GM19397 (cell line): ENCODE measurements around the gene PCLO.
"Not testable (repeated sequence)": the region's sequence is repeated elsewhere in the genome, so short reads cannot be mapped to it uniquely, and the experiment has no call there.

Source experiments
- ATAC-seq: cut with Tn5 transposase; IDR thresholded peaks from one replicate; pipeline ENCODE4 v1.9.1; 2021; ENCODE audit warnings: mild to moderate bottlenecking, moderate library complexity; ENCODE audit not compliant: unreplicated experiment

PCLO gene

GRCh38 chr7:82965088-82966036, 197.3 kb downstream of the PCLO start:
- no peak for ATAC-seq

GRCh38 chr7:82964150-82964882, 198.4 kb downstream of the PCLO start:
- ATAC-seq = peak; percentile 63

DNA sequence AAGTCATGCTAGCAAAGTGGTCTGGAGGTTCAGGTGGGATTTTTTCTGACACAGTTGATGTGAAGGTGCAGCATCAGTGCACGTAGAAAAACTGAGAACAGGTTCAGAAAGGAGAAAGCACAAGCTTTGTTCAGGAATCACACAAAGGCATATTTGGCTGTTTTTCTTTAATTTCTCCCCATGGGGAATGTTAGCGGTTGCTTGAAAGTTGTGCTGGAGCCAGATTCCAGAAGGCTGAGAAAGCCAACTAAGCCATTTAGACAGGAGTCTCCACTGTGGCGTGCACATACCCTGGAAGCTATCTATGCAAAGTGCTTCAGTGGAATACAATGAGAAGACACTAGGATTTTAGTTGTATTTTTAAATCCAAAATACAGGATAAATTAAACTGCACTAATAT, 201.4 kb downstream of the PCLO start:
- ATAC-seq = no peak

DNA sequence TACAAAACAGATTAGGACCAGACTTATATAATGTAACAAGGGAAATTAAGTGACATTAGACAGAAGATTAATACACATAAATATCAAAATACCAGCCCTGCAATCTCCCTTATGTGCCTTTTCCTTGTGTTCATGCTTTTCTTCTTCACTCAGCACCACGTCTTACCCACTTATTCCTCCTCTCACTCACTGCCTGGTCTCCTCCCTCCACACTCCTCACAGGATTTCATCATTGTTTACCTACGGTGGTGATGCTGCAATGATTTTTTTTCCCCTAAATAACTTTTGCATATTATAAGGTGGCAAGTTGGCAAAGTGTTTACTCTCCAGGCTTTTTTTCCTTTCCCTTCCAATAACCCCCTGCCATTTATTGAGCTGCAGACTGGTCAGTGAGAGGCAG, 203.2 kb downstream of the PCLO start:
- no peak for ATAC-seq

GRCh38 chr7:82957521-82957920, 205.2 kb downstream of the PCLO start:
- no peak for ATAC-seq

DNA sequence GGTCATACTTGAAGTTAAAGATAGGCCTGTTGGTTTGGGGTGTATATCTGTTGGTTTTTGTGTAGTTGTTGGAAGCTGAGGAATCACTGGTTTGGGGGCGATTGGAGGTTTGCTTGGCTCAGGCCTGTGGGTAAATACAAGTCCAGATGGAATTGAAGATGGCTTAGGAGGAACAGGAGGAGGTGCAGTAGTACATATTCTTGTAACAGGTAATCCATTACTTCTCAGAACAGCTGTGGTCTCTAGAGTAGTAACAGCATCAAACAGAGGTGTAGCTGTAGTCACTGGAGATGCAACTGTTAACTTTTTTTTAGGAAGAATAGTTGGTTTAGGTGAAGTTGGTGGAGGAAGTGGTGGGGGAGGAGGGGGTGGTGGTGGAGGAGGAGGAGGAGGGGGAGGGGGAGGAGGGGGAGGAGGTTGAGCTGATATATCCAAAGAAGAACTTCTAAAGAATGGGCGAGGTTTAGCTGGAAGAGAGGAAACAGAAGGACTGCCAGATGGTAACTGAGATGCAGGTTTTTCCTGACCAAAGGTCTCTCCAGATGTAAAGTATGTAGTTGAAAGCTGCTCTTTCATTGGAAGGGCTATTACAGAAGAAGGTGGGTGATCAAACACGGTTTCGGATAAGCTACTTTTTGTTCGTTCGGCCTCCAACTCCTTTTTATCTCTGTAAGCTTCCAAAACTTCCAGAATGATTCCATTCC, 209.2 kb downstream of the PCLO start:
- ATAC-seq = no peak

DNA sequence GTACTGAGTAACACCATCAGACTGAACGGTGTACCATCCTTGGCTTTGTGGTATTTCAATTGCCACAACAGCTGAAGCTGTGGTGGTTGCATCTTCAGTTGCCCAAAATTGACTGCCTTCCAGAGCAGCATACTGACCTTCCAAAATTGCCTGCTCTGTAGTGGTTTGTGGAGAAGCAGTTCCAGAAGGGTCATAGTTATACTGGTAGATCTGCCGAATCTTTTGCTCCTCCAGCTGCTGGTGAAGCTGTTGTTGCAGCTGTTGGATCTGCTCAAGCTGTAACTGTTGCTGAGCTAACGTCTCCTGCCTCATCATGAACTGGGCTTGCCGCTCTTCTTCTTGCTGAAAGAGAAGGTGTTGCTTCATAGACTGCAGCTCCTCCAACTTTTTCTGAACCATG, 212.2 kb downstream of the PCLO start:
- no peak for ATAC-seq

GRCh38 chr7:82945480-82945879, 217.2 kb downstream of the PCLO start:
- no peak for ATAC-seq

DNA sequence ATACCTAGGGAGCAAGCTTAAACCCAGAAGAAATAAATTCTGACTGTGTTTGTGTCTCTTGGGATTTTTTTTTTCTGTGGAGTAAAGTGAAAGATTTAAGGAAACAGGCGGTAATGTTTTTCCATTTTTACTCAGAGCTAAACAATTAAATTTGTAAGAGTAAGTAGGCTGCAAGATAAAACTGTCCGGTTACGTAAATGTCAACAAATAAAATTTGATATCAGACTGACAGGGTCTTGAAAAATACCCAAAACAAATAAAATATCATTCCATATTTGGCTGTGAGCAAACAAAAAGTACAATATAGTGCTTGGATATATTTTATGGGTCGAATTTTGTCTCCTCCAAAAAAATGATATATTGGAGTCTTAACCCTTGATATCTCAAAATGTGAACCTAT, 217.6 kb downstream of the PCLO start:
- ATAC-seq = no peak

DNA sequence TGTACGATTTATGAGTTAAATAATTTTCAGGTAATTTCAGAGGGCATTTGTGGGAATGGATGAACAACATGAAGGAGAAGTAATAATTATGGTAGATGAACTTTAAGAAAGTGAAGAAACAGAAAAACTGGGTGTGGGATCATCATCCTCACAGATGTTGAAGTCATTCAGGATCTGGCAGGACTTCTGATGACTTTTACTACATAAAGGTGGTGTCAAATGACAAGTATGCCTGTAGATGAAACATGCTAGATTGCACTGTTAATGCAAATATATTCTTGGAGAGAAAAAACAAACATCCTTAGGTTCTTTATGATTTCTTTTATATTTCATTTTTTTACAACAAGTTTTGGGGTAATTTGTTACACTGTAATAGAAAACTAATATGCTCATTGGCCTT, 230.2 kb downstream of the PCLO start:
- ATAC-seq = no peak

DNA sequence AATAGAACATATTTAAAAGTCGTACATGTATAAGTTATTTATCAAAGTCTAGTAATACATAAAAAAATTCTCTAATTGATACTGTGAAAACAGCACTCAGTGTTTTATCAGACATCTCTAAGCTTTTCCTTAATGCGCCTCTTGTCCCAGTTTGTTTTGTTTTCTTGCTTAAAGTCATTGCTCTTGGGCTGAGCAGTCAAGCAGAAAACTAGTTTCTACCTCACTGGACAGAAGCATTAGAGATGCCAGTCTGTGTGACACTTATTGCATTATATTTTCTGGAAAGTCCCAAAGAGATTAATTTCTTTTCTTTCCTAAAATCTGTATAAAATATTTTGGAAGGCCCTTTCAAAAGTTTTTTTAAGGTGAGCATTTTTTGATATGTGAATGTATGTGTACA, 236.2 kb downstream of the PCLO start:
- ATAC-seq = no peak

GRCh38 chr7:82925331-82925730, 237.4 kb downstream of the PCLO start:
- no peak for ATAC-seq

DNA sequence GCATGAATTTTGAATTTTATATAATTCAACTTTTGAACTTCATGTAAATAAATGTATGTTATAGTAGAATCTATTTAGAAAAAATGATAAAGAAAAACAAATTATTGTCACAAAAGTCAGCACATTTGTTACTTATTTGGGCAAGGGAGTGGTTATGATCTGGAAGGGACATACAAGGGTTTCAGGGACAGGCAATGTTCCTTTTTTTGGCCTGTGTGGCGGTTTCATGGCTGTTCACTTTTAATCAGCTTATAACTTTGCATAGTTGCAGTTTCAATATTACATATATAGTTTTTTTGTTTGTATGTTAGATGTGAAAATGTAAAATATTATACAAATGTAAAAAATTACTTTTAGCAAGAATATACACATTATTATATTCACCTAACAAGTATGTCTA, 256.2 kb downstream of the PCLO start:
- ATAC-seq = no peak

- no peak for ATAC-seq
These were observed 257.8 kb downstream of the PCLO start for GRCh38 chr7:82904871-82905270.

DNA sequence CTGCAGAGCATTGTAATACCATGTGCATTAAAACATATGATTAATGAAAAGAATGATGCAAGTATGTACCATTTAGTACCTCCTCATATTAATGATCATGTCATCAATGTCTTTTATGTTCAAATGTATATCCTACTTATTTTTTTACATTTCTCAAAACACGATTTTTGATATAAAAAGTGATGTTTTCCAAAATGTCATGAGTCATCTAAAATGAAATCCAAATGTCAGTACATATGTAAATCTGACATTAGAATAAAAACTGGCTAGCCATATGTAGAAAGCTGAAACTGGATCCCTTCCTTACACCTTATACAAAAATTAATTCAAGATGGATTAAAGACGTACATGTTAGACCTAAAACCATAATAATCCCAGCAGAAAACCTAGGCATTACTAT, 261.6 kb downstream of the PCLO start:
- not testable (repeated sequence) for ATAC-seq

DNA sequence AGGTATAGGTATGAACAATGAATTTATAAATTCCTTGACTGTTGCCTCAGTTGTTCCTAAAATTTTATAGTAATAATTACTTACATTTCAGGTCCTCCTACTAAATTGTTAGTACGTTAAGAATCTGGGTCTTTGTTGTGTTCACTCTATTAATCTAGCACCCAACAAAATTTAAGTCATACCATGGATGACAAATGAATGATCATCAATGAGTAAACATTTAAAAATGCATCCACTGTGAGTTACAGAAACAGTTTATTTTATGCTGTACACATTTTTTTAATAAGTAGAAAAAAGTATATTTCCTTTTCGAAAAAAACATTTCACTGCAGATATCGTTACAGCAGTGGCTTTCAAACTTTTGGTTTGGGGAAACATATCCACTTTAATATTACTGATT, 265.2 kb downstream of the PCLO start:
- no peak for ATAC-seq

DNA sequence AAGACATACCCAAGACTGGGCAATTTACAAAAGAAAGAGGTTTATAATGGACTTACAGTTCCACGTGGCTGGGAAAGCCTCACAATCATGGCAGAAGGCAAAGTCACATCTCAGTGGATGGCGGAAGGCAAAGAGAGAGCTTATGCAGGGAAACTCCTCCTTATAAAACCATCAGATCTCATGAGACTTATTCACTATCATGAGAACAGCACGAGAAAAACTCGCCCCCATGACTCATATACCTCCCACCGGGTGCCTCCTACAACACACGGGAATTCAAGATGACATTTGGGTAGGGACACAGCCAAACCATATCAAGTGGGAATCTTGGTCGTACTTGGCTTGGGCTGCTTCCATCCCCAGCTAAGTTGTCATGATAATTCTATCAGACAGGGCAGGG, 268.3 kb downstream of the PCLO start:
- ATAC-seq = not testable (repeated sequence)

DNA sequence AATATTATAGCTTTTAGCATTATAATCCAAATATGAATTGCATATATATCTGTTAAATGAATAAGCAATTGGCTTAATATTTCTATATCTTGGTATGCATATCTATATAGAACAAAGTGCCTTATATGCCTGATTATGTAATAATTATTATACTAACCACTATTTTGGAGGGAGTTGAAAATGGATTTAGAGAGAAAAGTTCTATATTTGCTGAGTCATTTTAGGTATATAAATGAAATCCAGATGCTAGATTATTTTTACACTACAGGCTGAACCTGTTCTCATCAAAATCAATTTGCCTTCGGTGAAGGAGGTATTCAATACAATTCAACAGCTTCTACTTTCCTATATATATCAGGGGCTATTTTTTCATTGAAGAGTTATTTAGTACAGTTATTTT, 276.4 kb downstream of the PCLO start:
- no peak for ATAC-seq

- no peak for ATAC-seq
These were observed 296.8 kb downstream of the PCLO start for GRCh38 chr7:82865856-82866255.

DNA sequence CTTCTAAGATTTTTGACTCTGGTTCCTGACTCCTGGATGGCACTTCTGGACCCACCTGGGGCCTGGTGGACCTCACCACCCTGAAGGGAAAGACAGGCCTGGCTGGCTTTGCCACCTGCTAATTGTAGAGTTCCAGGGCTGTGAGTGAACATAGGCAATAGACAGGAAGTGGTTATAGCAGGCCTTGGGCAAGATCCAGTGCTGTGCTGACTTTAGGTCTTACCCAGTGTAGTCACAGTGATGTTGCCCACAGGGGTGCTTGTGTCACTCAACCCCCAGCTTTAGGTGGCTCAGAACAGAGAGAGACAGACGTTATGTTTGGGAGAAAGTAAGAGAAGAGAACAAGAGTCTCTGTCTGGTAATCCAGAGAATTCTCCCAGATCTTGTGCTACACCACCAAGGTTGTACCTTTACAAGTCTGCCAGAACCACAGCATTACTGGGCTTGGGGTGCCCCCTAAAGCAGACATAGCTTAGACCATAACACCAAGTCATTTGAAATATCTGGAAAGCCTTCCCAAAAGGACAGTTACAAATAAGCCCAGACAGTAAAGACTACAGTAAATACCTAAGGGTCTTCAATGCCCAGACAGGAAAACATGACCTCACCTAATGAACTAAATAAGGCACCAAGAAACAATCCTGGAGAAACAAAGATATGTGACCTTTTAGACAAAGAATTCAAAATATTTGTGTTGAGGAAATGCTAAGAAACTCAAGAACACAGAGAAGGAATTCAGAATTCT, 303.4 kb downstream of the PCLO start:
- ATAC-seq = no peak

DNA sequence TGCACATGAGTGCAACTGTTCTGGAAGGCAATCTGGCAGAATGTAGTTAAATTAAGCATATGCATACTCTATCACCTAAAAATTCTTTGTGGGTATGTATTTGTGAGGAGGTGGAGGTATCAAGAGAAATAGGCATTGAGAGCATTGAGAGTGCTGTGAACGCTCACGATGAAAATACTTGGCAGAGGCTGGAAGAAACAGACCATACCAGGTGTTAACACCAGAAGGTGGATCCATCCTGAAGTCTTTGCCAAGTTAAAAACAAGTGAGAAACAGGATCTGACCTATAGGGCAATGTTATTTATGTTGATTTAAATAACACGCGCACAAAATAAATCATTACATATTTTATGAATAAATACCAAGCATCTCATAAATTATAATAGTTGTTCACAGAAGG, 311.6 kb downstream of the PCLO start:
- no peak for ATAC-seq
